Activated T-helper 9 cell treated with anti-CD3 and anti-CD28 coated beads, Interleukin-2, amount 50 U/mL, for 16 hours (primary cell): ENCODE data around the gene RNPEP.
"Not testable (repeated sequence)": the region's sequence is repeated elsewhere in the genome, so short reads cannot be mapped to it uniquely, and the experiment has no call there.

Source experiments
- DNase-seq: peaks from one replicate; pipeline ENCODE4 v3.0.0-alpha.2; 2020; ENCODE audit warnings: low read depth

RNPEP gene

DNA sequence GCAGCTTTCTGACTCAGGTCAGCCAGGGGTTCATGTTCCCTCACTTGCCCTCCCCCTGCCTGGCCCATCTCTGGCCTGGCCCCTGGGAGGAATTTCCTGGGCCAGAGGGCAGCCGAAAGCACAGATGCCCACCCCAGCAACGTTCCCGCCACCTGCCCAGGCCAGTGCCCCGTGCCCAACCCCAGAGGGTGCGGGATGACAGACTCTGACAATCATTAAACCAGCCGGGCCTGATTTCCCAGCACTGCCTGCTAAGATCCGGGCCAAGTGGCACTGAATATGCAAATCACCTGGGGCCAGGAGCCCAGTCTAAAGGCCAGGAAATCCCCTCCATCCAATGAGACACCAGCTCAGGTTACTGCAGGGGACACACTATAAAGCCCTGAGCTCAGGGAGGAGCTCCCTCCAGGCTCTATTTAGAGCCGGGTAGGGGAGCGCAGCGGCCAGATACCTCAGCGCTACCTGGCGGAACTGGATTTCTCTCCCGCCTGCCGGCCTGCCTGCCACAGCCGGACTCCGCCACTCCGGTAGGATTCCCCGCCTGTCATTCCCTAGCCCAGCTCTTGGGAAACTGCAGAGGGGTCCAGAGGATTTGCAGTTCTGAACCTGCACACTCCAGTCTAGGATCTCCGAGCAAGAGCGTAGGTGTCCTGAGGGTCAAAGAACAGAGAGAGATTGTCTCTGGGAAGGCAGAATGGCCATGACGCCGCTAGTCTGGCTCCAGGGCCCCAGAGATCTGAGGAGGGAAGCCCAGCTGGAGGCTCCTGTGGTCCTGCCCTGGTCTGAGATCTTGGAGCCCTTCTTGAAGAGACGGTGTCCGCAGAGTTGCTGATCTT, 27.9 kb downstream of the RNPEP start, which contains the start of gene ELF3:
Gene ELF3 (plus strand): TSS at position 408 of the 836 bp plus-strand sequence. CDS start 550 bp downstream, outside the sequence.
- no peak for DNase-seq

DNA sequence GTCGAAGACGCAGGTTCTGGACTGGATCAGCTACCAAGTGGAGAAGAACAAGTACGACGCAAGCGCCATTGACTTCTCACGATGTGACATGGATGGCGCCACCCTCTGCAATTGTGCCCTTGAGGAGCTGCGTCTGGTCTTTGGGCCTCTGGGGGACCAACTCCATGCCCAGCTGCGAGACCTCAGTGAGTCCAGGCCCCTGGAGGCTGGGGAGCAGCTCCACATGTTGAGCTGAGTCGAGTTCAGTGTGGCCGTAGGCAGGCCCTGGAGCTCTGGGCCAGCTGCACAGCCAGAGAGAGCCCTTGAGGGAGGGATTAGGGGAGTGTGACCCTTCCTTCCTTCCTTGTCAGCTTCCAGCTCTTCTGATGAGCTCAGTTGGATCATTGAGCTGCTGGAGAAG, 29.5 kb downstream of the RNPEP start:
- DNase-seq: no peak

DNA sequence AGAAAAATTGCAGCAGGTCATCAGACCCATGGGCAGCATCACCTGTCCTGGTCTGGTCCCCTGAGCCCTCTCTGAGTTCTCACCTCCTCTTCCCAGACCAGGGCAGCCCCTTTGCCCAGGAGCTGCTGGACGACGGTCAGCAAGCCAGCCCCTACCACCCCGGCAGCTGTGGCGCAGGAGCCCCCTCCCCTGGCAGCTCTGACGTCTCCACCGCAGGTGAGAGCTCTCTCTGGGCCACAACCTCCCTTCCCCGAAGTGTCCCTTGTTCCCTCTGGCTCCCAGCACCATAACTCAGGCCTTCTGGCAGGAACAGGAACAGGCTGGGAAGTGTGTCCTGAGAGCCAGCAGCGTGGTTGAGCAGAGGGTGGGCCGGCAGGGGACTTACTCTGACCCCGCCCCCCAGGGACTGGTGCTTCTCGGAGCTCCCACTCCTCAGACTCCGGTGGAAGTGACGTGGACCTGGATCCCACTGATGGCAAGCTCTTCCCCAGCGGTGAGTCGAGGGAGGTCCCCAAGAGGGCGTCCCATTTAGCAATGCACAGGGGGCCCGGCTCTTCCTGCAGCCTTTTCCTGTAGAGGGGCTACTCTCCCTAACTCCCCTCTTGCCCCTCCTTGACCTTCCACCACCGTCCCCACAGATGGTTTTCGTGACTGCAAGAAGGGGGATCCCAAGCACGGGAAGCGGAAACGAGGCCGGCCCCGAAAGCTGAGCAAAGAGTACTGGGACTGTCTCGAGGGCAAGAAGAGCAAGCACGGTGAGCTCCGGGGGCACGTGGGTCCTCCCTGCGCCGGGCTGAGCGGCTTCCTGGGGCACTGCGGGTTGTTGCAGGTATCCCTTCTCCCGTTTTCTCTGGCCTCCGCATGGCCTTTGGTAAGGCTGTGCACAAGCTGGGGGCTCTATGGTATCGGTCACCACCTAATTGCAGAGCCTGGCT, 30.4 kb downstream of the RNPEP start:
- DNase-seq: no peak

DNA sequence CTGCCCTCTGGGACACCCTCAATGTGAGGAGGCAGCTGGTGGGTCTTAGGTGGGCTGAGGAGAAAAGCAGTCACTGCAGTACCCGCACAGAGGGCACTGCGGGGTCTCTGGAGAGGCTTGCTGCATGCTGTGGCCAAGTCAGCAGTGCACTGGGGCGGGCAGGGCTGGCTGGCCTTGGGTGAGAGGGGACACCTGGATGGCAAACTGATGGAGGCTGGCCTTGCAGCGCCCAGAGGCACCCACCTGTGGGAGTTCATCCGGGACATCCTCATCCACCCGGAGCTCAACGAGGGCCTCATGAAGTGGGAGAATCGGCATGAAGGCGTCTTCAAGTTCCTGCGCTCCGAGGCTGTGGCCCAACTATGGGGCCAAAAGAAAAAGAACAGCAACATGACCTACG, 31.2 kb downstream of the RNPEP start:
- no peak for DNase-seq

DNA sequence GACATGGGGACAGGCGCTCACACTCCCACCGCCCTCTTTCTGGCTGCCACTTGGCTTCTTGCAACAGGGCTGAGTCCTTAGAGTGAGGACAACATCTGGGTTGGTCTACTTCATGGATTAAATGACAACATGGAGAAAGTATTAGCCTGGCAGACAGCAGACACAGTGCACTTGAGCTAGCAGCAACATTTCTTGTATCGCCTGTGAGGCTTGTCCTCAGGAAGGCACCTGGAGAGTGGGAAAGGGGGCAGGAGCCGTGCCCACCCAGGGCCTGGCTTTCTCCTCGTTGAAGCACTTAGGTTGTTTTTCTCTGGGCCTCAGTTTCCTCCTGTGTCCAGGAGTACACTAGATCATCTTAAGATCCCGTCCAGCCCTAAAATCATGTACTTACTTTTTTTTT, 31.6 kb downstream of the RNPEP start:
- DNase-seq: no peak

- DNase-seq: no peak
Observed at GRCh38 chr1:202014915-202015661, 32.6 kb downstream of the RNPEP start.

- no peak for DNase-seq
Observed at GRCh38 chr1:202015662-202015937, 33.2 kb downstream of the RNPEP start.

DNA sequence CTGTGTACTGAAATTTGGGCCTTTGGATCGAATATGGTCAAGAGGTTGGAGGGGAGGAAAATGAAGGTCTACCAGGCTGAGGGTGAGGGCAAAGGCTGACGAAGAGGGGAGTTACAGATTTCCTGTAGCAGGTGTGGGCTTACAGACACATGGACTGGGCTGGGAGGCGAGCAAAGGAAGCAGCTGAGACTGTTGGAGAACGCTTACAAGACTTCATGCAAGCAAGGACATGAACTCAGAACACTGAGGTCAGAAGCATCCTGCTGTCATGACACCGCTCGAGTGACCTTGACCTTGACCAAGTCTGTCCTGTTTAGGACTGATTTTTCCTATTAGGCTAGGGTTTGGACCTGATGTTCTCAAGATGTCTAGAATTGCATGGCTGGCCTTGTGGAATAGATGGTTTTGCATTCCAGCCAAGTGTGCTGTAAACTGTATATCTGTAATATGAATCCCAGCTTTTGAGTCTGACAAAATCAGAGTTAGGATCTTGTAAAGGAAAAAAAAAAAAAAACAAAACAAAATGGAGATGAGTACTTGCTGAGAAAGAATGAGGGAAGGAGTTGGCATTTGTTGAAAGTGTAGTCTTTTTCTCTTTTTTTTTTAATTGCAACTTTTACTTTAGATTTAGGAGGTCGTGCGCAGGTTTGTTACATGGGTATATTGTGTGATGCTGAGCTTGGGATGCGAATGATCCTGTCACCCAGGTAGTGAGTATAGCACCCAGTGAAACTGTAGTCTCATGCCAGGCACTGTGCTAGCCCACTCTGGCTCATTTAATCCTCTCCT, 33.8 kb downstream of the RNPEP start:
- no peak for DNase-seq

DNA sequence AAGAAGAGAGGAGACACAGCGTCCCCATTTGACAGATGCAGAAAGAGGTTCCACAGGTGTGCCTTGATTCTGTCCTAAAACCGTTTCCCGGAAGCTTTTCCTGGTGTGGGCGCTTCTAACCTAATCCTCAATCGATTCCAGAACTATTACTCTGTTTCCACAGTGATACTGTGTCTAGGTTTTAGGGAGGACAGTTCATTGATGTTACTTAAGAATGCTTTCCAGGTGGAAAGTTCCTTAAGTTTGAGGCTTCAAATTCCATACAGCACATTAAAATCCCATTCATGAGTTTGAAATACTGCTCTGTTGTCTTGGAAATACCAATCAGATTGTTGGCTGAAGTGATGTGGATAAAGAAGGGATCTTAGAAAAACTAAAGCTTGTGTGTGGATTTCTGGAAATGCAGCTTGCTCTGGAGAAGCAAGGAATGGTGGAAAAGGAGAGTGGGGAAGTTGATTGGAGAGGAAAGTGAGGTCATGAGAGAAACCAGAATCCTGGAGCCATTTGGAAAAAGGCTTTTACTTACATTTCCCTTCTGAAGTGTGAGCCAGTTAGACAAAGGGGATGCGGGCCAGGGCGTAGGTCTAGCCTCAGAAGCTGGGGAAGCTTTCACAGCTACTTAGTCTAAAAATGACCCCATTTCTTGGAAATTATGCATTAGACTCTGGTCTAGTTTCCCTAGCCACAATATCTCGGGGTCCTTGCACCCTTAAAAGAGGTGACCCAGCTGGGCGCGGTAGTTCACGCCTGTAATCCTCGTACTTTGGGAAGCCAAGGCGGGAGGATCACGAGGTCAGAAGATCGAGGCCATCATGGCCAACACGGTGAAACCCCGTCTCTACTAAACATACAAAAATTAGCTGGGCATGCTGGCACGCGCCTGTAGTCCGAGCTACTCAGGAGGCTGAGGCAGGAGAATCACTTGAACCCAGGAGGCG, 34.6 kb downstream of the RNPEP start:
- DNase-seq: no peak

GRCh38 chr1:202017749-202018467, 35.5 kb downstream of the RNPEP start:
- no peak for DNase-seq

GRCh38 chr1:202018468-202019234, 36.2 kb downstream of the RNPEP start:
- DNase-seq: no peak

DNA sequence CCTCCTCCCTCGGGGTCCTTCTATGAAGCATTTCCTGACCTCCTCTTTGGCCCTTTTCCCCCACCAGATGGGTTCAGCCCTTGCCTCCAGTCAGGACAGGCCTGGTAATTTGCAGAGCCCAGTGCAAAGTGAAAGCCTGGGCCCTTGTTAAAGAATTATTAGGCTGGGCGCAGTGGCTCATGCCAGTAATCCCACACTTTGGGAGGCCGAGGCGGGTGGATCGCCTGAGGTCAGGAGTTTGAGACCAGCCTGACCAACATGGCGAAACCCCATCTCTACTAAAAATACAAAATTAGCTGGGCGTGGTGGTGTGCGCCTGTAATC, 36.7 kb downstream of the RNPEP start:
- not testable (repeated sequence) for DNase-seq

- no peak for DNase-seq
Observed at GRCh38 chr1:202023001-202023433, 40.6 kb downstream of the RNPEP start.

DNA sequence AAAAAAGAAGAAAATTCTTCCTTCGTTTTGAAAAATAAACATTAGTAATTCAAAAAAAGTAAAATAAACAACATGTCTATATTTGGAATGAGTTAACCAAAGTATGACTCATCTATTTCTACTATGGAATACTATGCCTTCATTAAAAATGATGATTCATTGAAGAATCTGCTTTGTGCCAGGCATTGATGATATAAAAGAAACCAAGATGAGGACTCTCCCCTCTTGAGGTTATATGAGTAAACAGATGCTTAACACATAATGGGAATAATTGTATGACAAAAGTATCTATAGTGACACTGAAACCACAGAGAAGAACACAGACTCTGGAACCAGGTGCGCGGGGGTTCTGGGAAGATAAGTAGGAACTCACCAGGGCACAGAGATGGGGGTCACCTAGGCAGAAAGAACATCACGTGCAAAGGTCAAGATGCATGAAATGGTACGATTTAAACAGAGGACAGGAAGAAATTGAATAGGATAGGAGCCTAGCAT, 46.8 kb downstream of the RNPEP start:
- DNase-seq: no peak

- DNase-seq: no peak
Observed at GRCh38 chr1:202029727-202030126, 47.3 kb downstream of the RNPEP start.

DNA sequence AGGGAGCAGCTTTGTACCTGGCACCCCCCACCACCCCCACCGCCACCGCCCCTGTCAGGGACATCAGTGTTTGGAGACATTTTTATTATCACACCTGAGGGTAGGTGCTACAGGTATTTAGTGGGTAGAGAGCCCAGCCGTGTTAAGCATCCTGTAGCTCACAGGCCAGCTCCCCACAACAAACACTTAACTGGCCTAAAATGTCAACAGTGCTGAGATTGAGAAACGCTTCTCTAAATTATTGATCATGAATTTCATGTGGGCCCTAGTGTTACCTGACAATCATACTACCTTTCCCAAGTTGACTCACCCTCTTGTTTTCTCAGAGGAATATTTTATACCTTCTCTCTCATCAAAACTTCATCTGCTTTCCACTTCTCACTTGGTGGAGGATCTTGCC, 49.3 kb downstream of the RNPEP start:
- DNase-seq: no peak

GRCh38 chr1:202034149-202034682, 51.8 kb downstream of the RNPEP start:
- no peak for DNase-seq

DNA sequence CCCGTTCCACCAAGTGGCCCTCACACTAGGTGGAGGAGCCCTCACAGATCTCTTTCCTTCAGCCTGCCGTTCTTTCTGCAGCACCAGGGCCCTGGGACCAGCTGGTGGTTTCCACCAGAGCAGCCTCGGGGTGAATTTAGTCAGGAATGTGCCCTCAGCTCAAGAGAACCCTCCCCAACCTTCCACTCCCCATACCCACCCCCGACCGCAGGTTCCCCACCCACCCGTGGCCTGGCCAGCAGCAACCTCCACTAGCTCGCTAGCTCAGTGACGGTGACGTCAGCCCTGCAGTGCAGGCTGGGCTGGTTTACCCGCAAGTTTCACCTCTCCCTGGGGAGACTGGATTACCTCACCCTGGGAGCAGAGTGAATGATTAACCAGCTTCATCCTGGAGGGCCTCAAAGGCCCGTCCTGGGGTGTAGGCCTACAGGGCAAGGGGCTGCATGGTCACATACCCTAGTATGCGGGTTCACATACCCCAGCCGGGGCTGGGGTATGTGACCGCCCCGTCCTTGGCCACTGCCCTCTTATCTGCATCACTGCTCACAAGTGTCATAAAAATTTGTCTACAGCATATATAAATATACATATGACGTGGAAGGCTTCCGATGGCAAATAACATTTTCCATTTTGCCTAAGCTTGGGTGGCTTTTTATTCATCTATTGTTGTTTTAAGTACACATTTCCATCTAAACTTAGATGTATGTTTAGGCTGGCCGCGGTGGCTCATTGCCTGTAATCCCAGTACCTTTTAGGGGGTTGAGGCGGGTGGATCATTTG, 52.4 kb downstream of the RNPEP start:
- no peak for DNase-seq
